H1 (cell line): ENCODE data around the gene MLN. TPM values are rescaled to one million over a fixed set of nuclear protein-coding genes. Genes with fewer than 3 reads are reported as not detected.
A peak's percentile ranks its signal among the peaks of the same experiment; 100 is the strongest.

Source experiments
- CTCF ChIA-PET: fragments of 300-600 bp; sonication (Branson Sonifier 250); formaldehyde crosslinking; loops from one replicate; lab custom pipeline; 2021; ENCODE audit not compliant: partially characterized antibody; lab: Charles Lee
- POLR2A ChIA-PET: fragments of 300-600 bp; sonication (Branson Sonifier 250); formaldehyde crosslinking; loops from one replicate; lab custom pipeline; 2021; ENCODE audit warnings: inconsistent platforms; ENCODE audit not compliant: partially characterized antibody; lab: Charles Lee
- DNase-seq, 2 experiments: peaks; one replicate each; pipeline versions ENCODE4 v3.0.0 to v3.0.0-alpha.2; 2010 to 2022; ENCODE audit warnings: low spot score in 2 of 2, low read depth in 1 of 2, mixed read lengths in 1 of 2
- FAIRE-seq: peaks from 2 replicates; lab custom pipeline; 2011; peaks lifted over from hg19 to GRCh38; lab: Jason Lieb, UNC
- H2AFZ ChIP-seq: 2 replicates; pipeline ENCODE4 v1.8.1; 2012; ENCODE audit warnings: low read length, inconsistent platforms
- H2AK5ac ChIP-seq: 2 replicates; pipeline ENCODE4 v1.6.1; 2013; ENCODE audit warnings: low read depth, low read length
- H2BK120ac ChIP-seq: replicated peaks from 2 replicates; pipeline ENCODE3; 2013; ENCODE audit warnings: low read depth, low read length, inconsistent platforms
- H2BK12ac ChIP-seq: 2 replicates; pipeline ENCODE4 v1.6.1; 2013; ENCODE audit warnings: low read depth, low read length
- H2BK15ac ChIP-seq: 2 replicates; pipeline ENCODE4 v1.6.1; 2013; ENCODE audit warnings: low read length
- H2BK20ac ChIP-seq: 2 replicates; pipeline ENCODE4 v1.6.1; 2013; ENCODE audit warnings: low read length
- H2BK5ac ChIP-seq: 2 replicates; pipeline ENCODE4 v1.6.1; 2013; ENCODE audit warnings: low read depth, low read length
- H3K14ac ChIP-seq: 2 replicates; pipeline ENCODE4 v1.6.1; 2013; ENCODE audit warnings: inconsistent platforms; ENCODE audit not compliant: insufficient read length
- H3K18ac ChIP-seq: 2 replicates; pipeline ENCODE4 v1.6.1; 2013; ENCODE audit warnings: low read length; ENCODE audit errors: extremely low read depth
- H3K23ac ChIP-seq: 2 replicates; pipeline ENCODE4 v1.6.1; 2013; ENCODE audit warnings: inconsistent platforms; ENCODE audit not compliant: insufficient read length
- H3K23me2 ChIP-seq: 2 replicates; pipeline ENCODE4 v1.6.1; 2013; ENCODE audit warnings: low read depth, low read length
- H3K27ac ChIP-seq: 2 replicates; pipeline ENCODE4 v1.6.1; 2011; ENCODE audit warnings: low read depth, low read length, inconsistent platforms
- H3K27me3 ChIP-seq, 4 experiments: replicated peaks in 1 of 4; 1 replicate in 1 of 4; 2 replicates in 3 of 4; pipeline versions ENCODE4 v1.6.1 to v1.8.1; 2011 to 2013; ENCODE audit warnings: low read length in 3 of 4, mild to moderate bottlenecking in 3 of 4, inconsistent platforms in 2 of 4, mixed read lengths in 2 of 4, moderate library complexity in 1 of 4; ENCODE audit not compliant: control insufficient read depth in 3 of 4, insufficient read depth in 3 of 4; ENCODE audit errors: extremely low read depth in 1 of 4
- H3K36me3 ChIP-seq, 4 experiments: 2 replicates each; pipeline versions ENCODE4 v1.6.1 to v1.8.1; 2011 to 2013; ENCODE audit warnings: mild to moderate bottlenecking in 4 of 4, low read length in 3 of 4, moderate library complexity in 2 of 4, control low read depth in 1 of 4, inconsistent platforms in 1 of 4; ENCODE audit not compliant: insufficient read depth in 4 of 4, control insufficient read depth in 2 of 4
- H3K4ac ChIP-seq: replicated peaks from 2 replicates; pipeline ENCODE3; 2013; ENCODE audit warnings: low read length, low read depth, mixed read lengths, inconsistent platforms; ENCODE audit not compliant: insufficient read length
- H3K4me1 ChIP-seq, 4 experiments: replicated peaks in 1 of 4; 1 replicate in 1 of 4; 2 replicates in 3 of 4; pipeline versions ENCODE4 v1.6.1 to v1.8.1; 2011 to 2013; ENCODE audit warnings: low read length in 3 of 4, inconsistent platforms in 2 of 4, mixed read lengths in 1 of 4; ENCODE audit not compliant: insufficient read depth in 4 of 4, control insufficient read depth in 3 of 4
- H3K4me2 ChIP-seq, 2 experiments: 2 replicates each; pipeline versions ENCODE4 v1.6.1 to v1.8.1; 2011 to 2013; ENCODE audit warnings: low read depth in 2 of 2, low read length in 2 of 2, control low read depth in 1 of 2, inconsistent platforms in 1 of 2, mild to moderate bottlenecking in 1 of 2; ENCODE audit not compliant: insufficient read depth in 1 of 2
- H3K4me3 ChIP-seq, 4 experiments: fragments of 200-600, 300-600 bp in 1 of 4; sonication (generic), shearing (Covaris generic), sonication (Bioruptor Twin) in 1 of 4; 2 replicates each; pipeline versions ENCODE4 v1.5.1 to v1.8.1; 2011 to 2016; ENCODE audit warnings: low read length in 4 of 4, low read depth in 3 of 4, control low read depth in 2 of 4, inconsistent platforms in 2 of 4, mild to moderate bottlenecking in 2 of 4, mixed read lengths in 1 of 4, moderate library complexity in 1 of 4; ENCODE audit not compliant: insufficient read depth in 2 of 4; ENCODE audit errors: extremely low read depth in 1 of 4
- H3K56ac ChIP-seq: replicated peaks from 2 replicates; pipeline ENCODE3; 2013; ENCODE audit warnings: low read depth, mild to moderate bottlenecking, mixed read lengths, low read length, inconsistent platforms; ENCODE audit not compliant: insufficient read length
- H3K79me1 ChIP-seq: 2 replicates; pipeline ENCODE4 v1.6.1; 2013; ENCODE audit warnings: low read depth, low read length, control low read depth
- H3K79me2 ChIP-seq, 2 experiments: 2 replicates each; pipeline versions ENCODE4 v1.6.1 to v1.8.1; 2012 to 2013; ENCODE audit warnings: low read length in 2 of 2, mild to moderate bottlenecking in 2 of 2, inconsistent platforms in 1 of 2; ENCODE audit not compliant: insufficient read depth in 2 of 2, control insufficient read depth in 1 of 2
- H3K9ac ChIP-seq, 4 experiments: replicated peaks in 1 of 4; 1 replicate in 1 of 4; 2 replicates in 3 of 4; pipeline versions ENCODE4 v1.6.1 to v1.8.1; 2011 to 2013; ENCODE audit warnings: low read depth in 3 of 4, low read length in 3 of 4, control low read depth in 2 of 4, mild to moderate bottlenecking in 2 of 4, moderate library complexity in 2 of 4, inconsistent platforms in 1 of 4; ENCODE audit errors: extremely low read depth in 1 of 4
- H3K9me3 ChIP-seq, 2 experiments: 2 replicates each; pipeline versions ENCODE4 v1.6.1 to v1.8.1; 2012 to 2013; ENCODE audit warnings: mild to moderate bottlenecking in 2 of 2, moderate library complexity in 2 of 2, control low read depth in 1 of 2, inconsistent platforms in 1 of 2, low read depth in 1 of 2, low read length in 1 of 2, mixed read lengths in 1 of 2; ENCODE audit not compliant: insufficient read depth in 2 of 2
- H4K20me1 ChIP-seq, 2 experiments: replicated peaks in 1 of 2; 2 replicates each; pipeline versions ENCODE3 to v1.8.1; 2011 to 2013; ENCODE audit warnings: inconsistent platforms in 2 of 2, low read length in 2 of 2, mild to moderate bottlenecking in 1 of 2; ENCODE audit not compliant: insufficient read depth in 2 of 2, control insufficient read depth in 1 of 2
- H4K5ac ChIP-seq: 2 replicates; pipeline ENCODE4 v1.6.1; 2013; ENCODE audit warnings: low read length, low read depth, mixed read lengths, inconsistent platforms; ENCODE audit not compliant: insufficient read length
- H4K8ac ChIP-seq: 2 replicates; pipeline ENCODE4 v1.8.0; 2013; ENCODE audit warnings: mild to moderate bottlenecking, moderate library complexity, low read length, inconsistent platforms; ENCODE audit not compliant: insufficient read depth; ENCODE audit errors: extremely low read depth
- H4K91ac ChIP-seq: replicated peaks from 2 replicates; pipeline ENCODE3; 2013; ENCODE audit warnings: low read length, mixed read lengths, inconsistent platforms; ENCODE audit not compliant: insufficient read length
- BACH1 ChIP-seq: IDR thresholded peaks from 2 replicates; pipeline ENCODE4 v1.6.1; 2012; ENCODE audit warnings: low read length, improper control_type of control experiment
- BCL11A ChIP-seq, 2 experiments: IDR thresholded peaks; one replicate each; pipeline ENCODE4 v1.6.1; 2011; ENCODE audit warnings: low read depth in 2 of 2, low read length in 2 of 2, mild to moderate bottlenecking in 2 of 2
- WGBS, 2 experiments: shearing (Covaris generic) in 1 of 2; methylation state at CpG; one replicate each; pipeline versions ENCODE4 v1.1.6 to v1.1.7; 2013 to 2015; ENCODE audit warnings: low lambda C conversion rate in 2 of 2, mixed read lengths in 2 of 2, inconsistent platforms in 1 of 2, low coverage in 1 of 2, missing lambda C conversion rate in 1 of 2; ENCODE audit not compliant: insufficient replicate concordance in 2 of 2, insufficient coverage in 1 of 2, insufficient read length in 1 of 2; ENCODE audit errors: extremely low coverage in 1 of 2, missing lambda C conversion rate in 1 of 2; 5-methylcytosine and 5-hydroxymethylcytosine counted together
- polyA plus RNA-seq, 7 experiments: library from polyadenylated mRNA; depleted of rRNA in 3 of 7; stranded (reverse) in 5 of 7; unstranded in 2 of 7; fragments of >200 nt in 5 of 7; fragments of 200-250 nt in 2 of 7; gene quantifications; 1 replicate in 5 of 7; 2 replicates in 1 of 7; 4 replicates in 1 of 7; pipeline versions ENCODE4 v1.2.1 to v1.2.3, GENCODE V29; 2011 to 2013; ENCODE audit warnings: missing spikeins in 2 of 7, mixed read lengths in 2 of 7
- total RNA-seq: library from RNA; stranded (reverse); fragmentation: NEBNext Ultra II Directional; extraction: Animal tissue kit (Norgen Biotek cat#: 25700); gene quantifications from 2 replicates; pipeline ENCODE4 v1.2.1, GENCODE V29; 2021

Gene MLN
- total and polyA plus RNA-seq, 2 of the 8 experiments (the other 6 are each of a cell fraction or from before 2014, with no cell fraction given) = not detected

DNA sequence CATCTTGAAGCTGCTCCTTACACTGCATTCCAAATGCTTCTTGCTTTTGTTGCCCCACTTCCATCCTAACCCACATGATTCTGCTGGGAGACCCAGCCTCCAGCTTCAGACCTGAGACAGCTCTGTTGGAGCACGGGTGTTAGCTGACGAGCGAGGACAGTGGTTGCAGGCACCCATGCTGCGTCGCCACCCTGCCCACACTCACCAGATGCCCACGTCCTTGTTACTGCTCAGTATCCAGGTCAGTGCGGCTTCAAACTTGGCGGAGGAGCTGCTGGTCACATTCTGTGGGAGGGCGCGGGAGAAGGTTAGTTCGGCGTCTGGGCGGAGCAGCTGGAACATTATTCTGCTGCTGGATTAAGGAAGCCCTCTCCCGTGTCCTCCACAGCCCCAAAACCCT is 23.9 kb downstream of the MLN start:
- 87% methylated on average over 14 of the region's 14 CpGs; no CpG with 5 or more reads in 1 of the 2 experiments for WGBS, 2 experiments
- Histone ChIP-seq H3K9me3 (no peaks in the 10 kb centered on the region), H2AK5ac (peak overlapping the region; percentile 76), H3K4me3 (no peak overlapping the region), H3K4me1 (peaks cover 21 to 44% (median 36%) of the 10 kb centered on the region in 4 experiments), H3K27ac (peak overlapping the region; percentile 68; the same call in 1 of the 2 replicates), H4K20me1 (peaks cover 0 to 2% of the 10 kb centered on the region in 2 experiments), H3K18ac (peak overlapping the region; percentile 91), H2BK5ac (peak overlapping the region; percentile 97), H3K79me2 (peaks cover 0 to 9% of the 10 kb centered on the region in 2 experiments; a peak in 2 of 4 replicates), H3K36me3 (peaks cover 34 to 97% (median 60%) of the 10 kb centered on the region in 4 experiments), H2BK20ac (peak overlapping the region; percentile 94), H2AFZ (no peak overlapping the region), H4K91ac (peak overlapping the region; percentile 94), H4K8ac (0 out of 2 replicates have a peak overlapping the region, but pooled peaks have one; percentile 74), H3K4ac (peak overlapping the region; percentile 49), H3K27me3 (no peaks in the 10 kb centered on the region), H4K5ac (peak overlapping the region; percentile 72), H3K4me2 (no peak overlapping the region; a peak in 1 of 4 replicates), H2BK12ac (peak overlapping the region; percentile 94), H3K79me1 (peaks cover 5% of the 10 kb centered on the region), H3K56ac (no peak overlapping the region), H3K23ac (no peak overlapping the region), H2BK15ac (peak overlapping the region; percentile 99; the same call in 1 of the 2 replicates), H2BK120ac (peak overlapping the region; percentile 59), H3K23me2 (no peaks in the 10 kb centered on the region), H3K14ac (no peak overlapping the region), H3K9ac (no peak overlapping the region)
- ChIA-PET POLR2A (interaction anchor here (0.8 to 7.6 kb wide), 8 partner anchors 8 to 79 kb away, joined by 3 to 101 read pairs (median 4); partner anchors contain the start of genes LEMD2 and UQCC2), CTCF (interaction anchor here (0.8 to 14.3 kb wide), 25 partner anchors 7 to 352 kb away, joined by 3 to 156 read pairs (median 6); partner anchors contain the start of gene LEMD2)
- TF ChIP-seq BCL11A (IDR thresholded peaks at IDR 0.05; ENCODE audit: low read depth in 2 of 2, low read length in 2 of 2) (no peak), BACH1 (no peak)
- no peak for FAIRE-seq
- DNase-seq = no peak
